Fibroblast of upper back skin (primary cell): ENCODE data around the gene SLFN13.
"Not testable (repeated sequence)": the region's sequence is repeated elsewhere in the genome, so short reads cannot be mapped to it uniquely, and the experiment has no call there.

Source experiments
- DNase-seq: peaks from one replicate; pipeline ENCODE4 v3.0.0-alpha.2; 2013

The SLFN13 gene, protein sequence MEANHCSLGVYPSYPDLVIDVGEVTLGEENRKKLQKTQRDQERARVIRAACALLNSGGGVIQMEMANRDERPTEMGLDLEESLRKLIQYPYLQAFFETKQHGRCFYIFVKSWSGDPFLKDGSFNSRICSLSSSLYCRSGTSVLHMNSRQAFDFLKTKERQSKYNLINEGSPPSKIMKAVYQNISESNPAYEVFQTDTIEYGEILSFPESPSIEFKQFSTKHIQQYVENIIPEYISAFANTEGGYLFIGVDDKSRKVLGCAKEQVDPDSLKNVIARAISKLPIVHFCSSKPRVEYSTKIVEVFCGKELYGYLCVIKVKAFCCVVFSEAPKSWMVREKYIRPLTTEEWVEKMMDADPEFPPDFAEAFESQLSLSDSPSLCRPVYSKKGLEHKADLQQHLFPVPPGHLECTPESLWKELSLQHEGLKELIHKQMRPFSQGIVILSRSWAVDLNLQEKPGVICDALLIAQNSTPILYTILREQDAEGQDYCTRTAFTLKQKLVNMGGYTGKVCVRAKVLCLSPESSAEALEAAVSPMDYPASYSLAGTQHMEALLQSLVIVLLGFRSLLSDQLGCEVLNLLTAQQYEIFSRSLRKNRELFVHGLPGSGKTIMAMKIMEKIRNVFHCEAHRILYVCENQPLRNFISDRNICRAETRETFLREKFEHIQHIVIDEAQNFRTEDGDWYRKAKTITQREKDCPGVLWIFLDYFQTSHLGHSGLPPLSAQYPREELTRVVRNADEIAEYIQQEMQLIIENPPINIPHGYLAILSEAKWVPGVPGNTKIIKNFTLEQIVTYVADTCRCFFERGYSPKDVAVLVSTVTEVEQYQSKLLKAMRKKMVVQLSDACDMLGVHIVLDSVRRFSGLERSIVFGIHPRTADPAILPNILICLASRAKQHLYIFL

DNA sequence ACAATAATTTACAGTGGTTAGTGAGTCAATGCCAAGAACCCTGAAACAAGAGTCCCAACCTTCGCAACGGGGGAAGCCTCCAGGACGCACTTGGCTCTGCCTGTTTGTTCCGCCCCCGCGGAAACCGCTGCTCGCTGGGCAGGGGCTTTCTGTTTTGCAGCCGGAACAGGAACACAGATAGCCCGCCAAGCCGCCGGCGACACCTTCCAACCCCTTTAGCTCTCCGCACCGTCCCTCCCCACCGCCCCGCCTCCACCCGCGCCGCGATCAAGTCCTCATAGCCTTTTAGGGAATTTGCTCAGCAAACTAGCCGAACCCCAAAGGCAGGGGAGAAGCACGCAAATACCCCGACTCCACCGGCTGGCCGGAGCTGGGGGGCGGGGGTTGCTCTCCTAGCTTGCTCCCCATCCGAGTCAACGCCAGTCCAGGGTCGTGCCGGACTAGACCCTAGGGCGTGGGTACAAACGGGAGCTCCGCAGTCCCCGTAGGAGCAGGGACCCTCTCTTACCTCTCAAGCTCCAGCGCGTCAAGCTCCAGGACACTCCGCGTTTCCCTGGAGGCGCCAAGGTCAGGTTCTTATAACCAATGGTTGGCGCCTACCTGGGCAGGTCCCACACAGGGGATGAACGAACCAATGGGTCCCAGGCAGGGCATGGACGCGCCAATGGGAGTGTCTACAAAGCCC lies at the start of gene SLFN13:
TSS of gene SLFN13 (minus strand) at position 553 of the 685 bp plus-strand sequence. CDS start 3,086 bp downstream, outside the sequence.
- peak; percentile 25 for DNase-seq

DNA sequence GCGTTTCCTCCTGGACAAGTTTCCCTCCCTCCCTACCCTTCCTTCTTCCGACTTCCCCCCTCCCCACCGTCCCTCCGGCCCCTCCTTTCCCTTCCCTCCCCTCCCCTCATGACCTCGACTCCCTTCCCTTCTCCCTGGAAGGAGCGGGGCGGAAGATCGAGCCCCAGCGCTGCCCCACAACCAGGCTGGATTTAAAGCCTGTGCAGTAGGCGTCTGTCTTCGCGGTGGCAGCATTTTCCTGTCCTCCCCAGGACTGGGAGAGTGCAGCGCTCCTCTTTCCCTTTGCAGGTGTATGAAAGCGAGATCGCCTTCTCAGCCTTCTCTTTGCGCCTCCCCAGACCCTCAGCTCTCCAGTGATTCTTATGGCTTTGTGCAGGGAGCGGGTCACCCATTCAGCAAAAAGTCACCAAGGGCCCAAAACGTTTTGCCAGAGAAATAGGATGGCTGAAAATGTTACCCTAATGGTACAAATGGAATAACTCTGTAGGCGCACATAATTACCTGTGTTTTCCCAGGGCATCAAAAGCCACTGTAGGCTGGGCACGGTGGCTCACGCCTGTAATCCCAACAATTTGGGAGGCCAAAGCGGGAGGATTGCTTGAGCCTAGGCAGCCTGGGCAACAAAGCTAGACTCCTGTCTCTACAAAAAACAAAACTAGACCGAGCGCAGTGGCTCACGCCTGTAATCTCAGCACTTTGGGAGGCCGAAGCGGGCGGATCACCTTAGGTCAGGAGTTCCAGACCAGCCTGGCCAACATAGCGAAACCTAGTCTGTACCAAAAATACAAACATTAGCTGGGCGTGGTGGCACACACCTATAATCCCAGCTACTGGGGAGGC lies 48.1 kb upstream of the SLFN13 start:
- DNase-seq = no peak

DNA sequence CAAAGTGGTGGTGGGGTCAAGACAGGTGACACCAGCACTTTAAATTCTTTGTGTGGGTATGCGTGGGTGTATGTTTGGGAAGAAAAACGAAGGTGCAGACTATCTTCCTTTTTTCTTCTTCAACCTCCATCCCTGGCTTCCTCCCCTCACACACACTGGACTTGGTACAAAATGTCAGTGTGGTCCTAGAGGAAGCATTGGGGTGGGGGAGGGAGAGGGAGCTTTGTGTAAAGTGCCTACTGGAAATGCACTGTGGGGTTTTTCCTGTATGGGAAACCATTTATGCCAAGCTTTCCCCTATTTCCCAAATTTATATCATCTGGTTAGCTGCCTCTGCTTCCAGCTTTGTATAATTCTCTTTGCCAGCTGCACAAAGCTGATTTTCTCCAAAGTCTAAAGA lies 44.5 kb upstream of the SLFN13 start:
- no peak for DNase-seq

DNA sequence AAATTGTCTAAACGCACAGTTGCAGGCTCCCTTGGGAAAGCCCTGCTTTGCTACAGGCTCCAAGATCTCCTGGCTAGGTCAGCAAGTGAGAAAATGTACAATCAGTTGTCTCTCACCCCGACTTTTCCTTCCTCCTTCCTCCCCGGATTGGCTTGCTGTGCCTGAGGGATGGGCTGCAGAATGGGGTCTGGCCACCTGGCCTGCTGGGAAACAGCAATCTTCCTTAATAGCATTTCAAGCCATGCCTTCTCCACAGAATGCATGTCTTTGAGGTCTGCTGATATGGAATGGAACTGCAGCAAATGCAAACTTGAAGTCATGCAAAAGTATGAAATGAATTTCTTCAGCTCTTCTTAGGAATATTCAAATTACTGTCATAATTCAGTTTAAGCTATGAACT lies 42.9 kb upstream of the SLFN13 start:
- DNase-seq = no peak

DNA sequence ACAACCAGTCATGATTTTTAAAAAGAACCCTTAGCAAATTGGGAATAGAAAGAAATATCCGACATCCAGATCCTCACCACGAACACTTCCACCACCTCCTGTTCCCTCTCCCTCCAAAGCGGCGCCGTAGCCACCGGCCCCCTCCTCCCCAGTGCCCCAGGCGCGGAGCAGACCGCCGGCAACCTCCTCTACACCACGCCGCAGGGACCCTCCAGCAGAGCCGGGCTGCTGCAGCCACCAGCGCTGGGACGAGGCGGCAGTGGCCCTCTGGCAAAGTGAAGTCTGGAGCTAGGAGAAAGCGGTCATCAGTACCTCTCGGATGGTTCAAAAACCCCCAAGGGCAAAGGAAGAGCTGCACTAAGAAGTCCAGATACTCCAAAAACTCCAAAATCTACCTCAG lies 41.4 kb upstream of the SLFN13 start:
- no peak for DNase-seq

DNA sequence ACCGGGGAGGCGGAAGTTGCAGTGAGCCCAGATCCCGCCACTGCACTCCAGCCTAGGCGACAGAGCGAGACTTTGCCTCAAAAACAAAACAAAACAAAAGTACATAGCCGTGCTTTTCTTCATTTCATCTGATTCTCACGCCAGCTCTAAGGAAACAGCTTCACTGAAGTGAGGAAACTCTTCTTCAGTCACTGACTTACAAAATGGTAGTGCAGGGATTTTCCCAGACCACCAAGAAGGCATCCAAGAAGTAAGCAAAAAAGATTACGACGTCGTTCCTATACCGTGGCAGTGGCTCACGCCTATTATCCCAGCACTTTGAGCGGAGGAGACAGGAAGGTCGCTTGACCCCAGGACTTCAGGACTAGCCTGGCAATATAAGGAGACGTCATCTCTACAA lies 40.4 kb upstream of the SLFN13 start:
- DNase-seq = no peak

DNA sequence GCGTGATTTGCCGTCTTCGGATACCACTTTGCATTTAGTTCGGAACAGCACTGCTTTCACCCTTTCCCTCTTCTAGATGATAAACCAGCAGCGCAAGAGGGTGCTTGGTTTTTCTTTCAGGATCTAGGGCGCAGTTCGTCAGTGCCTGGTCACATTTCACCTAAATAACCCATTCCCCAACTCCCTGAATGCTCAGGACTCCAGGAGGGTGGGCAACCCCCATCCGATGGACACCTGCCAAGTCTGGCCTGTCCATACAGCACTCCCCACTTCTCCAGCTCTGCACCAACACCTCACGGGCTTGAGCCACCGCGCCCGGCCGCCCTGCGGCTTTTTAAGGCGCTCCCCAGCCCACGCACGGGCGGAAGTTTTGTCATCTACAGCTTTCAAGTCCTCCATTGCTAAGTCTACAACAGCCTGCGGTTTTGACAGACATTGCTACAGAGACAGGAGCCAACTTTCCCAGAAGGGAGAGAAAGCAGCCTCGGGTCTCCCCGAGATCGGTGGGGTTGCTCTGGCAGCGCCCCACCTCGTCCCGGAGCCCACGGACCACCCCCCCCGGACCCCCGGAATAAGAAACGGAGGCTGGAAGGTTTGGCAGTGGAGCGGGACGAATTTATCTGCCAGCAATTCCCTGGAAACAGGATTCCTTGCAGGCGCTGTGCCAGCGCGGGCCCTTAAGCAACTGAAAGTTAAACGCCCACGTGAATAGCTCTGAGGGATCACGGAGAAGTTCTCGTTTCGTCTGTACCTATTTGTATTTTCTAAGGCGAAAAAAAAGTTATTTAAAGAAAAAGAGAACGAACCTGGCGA lies 38.6 kb upstream of the SLFN13 start:
- DNase-seq = peak; percentile 52

DNA sequence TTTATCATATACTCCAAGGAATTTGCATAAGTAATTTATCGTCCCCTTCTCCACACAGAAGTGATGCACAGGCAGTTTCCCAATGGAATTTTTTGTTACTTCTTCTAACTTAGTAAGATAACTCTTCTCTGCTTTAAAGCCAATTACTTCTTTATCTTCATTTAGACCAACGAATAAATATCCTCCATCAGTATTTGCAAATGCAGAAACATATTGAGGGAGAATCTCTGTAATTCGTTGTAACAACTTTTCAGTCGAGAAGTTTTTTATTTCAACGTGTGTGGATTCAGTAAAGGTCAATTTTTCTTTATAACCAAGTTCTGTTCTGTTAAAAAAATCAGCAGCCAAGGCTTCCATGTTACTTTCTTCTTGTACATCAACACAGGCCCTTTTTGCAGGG lies 30.7 kb upstream of the SLFN13 start:
- no peak for DNase-seq

DNA sequence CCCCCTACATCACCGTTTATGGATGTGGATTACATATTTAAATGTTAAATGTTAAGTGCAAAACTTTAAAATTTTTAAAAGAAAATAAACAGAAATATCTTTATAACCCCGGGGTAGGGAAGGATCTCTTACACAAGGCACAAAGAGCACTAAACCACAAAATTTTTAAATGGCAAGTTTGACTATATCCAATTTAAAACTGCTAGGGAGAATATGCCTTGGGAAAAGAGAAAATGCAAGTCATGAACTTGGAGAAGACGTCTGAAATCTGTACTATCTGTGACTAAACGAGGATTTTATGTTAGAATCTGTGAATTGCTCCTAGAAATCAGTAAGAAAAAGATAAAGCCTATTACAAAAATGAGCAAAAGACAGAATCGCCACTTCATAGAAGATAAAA lies 28.7 kb upstream of the SLFN13 start:
- no peak for DNase-seq

DNA sequence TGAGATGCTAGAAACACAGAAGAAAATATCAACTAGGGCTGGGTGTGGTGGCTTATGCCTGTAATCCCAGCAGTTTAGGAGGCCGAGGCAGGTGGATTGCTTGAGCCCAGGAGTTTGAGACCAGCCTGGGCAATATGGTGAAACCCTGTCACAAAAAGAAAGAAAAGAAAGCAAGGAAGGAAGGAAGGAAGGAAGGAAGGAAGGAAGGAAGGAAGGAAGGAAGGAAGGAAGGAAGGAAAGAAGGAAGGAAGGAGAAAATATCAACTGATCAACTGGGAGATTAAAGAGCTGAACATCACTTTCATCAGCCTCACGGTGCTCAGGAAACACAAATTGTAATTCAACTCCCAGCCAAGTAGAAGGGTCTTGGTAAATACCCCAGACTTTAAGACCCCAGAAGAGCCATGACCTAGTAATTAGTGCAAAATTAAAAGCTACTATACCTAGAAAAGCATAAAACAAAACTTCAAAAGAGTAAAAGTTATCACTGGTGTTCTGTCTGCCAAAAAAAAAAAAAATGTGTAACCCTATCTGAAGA lies 27.8 kb upstream of the SLFN13 start:
- no peak for DNase-seq

DNA sequence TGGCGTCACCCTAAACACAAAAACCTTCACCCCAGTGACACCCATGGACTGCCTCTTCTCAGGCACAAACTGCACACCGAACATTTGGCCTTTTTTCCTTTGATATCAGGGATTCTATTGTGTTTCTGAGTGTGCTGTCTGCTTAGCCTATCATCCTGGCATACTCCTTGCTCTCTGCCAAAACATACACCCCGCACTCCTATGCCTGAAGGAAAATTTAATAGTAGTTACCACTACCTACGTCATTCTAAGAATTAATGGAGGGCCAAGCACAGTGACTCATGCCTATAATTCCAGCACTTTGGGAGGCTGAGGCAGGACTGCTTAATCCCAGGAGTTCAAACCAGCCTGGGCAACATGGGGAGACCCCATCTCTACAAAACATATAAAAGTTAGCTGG lies 19.9 kb upstream of the SLFN13 start:
- DNase-seq = no peak

DNA sequence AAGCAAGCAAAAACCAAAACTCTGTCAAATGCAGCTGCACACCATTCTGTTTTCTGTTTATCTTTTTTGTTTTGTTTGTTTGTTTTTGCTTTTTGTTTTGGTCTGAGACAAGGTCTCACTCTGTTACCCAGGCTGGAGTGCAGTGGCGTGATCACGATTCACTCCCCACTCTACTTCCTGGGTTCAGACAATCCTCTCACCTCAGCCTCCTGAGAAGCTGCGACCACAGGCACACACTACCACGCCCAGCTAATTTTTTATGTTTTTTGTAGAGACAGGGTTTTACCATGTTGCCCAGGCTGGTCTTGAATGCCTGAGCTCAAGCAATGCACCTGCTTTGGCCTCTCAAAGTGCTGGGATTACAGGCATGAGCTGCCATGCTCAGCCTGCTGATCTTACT lies 19.3 kb upstream of the SLFN13 start:
- no peak for DNase-seq

DNA sequence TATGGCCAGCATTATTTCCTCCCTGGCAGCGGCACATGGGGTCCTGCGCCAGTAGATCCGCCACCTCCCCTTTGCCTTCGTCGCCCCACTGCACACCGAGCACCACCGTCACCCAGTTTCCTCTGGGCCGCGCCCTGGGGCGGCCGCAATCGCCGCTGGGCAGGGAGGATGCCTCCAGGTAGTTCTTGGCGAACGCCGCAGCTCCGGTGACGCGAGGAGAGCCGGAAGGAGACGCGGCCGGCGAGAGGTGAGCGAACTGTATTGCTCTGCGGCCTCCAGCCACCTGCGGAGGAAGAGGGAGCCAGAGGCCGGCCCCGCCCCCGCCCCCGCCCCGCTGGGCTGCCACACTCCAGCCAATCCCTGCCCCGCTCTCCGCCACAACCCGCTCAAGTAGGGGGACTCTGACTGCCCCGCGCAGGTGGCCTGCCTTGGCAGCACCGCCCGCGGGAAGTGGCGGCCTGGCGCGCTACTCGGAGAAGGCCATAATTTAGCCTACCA lies 11.8 kb upstream of the SLFN13 start:
- no peak for DNase-seq

DNA sequence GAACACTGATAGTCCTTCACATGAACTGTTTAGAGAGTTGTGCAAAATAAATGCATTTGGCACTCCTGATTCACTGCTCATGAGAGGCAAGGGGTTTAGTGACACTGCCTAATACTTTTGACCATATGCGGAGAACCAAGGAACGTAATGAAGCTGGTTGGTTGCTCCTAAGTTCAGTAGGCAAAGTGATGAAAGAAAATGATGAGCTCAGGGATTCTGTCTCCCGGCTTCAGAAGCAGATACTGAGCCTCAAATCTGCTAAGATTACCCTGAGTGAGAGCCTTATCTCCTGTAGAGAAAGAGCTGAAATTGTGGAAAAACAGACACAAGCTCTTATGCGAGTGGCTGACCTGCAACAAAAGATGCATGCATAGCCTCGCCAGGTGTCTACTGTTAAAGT lies 5.5 kb upstream of the SLFN13 start:
- not testable (repeated sequence) for DNase-seq

DNA sequence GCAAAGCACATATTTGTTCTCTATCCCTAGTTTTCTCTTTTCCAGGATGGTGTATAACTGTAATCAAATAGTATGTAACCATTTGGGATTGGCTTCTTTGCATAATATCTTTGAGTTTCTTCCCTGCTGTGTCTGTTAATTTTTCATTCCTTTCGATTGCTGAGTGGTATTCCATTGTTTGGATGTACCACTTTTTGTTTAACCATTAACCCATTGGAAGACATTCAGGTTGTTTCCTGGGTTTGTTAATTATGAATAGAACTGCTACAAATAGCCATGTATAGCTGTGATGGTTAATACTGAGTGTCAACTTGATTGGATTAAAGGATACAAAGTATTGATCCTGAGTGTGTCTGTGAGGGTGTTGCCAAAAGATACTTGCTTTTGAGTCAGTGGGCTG lies 4.6 kb upstream of the SLFN13 start:
- DNase-seq = no peak

DNA sequence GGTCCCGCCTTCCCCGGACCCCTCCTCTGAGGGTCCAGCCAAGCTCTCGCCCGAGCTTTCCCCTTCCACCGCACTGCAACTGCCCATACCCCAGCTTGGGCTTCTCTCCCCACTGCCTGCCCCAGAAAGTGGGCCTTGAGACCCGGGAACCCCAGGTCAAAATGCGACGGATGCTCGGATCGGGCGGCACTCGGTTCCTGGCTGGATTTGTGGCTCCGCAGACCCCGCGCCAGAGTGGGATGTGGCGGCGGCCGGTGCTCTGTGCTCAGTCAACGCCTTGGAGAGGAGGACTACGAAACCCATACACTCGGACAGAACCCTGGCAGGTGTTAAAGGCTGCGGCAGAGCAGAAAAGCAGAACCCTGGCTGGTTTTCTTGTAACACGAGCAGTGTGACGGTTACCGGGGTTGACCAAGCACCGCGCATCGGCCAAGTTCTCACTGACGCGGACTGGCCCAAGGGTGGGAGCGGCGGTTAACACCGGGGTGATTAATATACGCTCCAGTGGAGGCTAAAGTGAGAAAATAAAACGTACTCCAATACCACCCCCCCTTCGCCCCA lies 885 bp upstream of the SLFN13 start:
- no peak for DNase-seq

DNA sequence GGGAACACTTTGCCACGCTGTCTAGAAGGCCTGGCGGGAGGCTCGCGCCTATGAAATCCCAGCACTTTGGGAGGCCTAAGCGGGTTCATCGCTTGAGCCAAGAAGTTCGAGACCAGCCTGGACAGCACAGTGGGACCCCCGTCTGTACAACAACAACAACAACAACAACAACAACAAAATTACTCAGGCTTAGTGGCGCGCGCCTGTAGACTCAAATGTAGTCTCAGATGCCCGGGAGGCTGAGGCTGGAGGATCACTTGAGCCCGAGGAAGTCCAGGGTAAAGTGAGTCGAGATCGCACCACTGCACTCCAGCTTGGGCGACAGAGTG lies 297 bp upstream of the SLFN13 start:
- no peak for DNase-seq

DNA sequence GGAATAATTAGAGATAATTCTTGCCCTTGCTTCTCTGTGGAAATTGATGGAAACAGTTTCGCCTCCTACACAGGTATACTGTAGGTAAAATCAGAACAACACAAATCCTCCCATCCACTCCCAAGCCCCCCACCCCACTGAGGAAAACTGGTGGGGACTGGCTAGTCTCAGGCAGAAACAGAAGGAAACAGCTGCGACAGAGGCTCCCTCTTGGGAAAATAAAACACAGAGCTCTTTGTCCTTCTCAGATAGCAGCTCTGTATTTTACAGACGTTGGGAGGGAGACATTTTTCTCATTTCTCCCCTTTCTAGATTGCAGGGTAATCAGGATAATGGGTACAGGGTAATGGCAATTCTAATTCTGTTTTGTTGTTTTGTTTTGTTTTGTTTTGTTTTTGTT lies 1.1 kb downstream of the SLFN13 start:
- DNase-seq = no peak

DNA sequence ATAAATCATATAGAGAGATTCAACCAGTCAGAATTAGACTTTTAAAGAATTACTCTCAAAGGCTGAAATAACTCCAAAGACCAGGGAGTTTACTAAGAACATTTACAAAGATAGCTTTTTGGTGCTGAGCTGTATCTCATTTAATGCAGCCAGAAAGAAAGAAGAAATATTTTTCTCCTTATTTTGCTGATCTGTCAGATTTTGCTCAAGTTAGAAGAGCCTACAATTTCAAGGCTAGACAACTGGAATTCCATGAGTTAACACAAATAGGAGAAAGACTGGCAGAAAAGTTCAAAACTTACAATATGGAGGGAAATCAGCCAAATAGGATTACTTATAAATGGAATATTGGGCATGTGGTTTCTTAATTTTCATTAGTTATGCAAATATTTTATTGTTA lies 10.1 kb downstream of the SLFN13 start:
- no peak for DNase-seq

DNA sequence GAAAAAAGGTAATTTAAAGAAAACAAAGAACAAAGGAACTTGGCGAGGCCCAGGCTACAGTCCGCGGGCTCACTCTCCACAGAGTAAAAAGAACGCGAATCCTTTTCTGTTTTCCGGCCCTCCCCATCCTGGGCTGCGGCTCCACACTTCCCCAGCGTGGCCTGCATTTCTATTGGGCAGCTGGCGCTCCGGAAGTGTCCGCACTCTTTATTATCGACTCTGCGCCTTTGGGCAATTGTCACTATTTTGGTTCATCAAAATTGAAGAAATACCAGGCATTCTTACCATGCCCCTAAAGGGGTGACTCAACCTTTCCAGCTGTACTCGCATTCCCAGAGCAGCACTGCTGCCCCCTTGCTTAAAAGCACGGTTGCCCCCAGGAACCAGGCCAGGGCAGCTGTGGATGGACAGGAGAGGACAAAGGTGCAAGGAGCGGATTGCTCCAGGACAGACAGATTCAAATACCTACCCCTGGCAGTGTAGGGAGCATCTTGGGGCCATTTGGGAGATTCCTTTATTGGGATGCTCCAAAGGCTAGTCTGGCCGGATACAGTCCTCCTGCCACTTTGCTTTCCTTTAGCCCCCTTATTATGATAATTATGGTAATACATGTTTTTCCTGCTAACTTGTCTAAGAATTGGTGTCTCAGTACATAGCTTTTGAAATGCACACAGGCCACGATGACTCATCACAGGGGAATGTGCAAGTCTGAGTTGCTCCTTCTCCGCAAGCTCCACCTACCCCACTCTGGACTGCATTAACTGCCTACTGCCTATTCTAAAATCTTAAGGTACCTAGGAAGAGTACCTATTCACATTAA lies 15.3 kb downstream of the SLFN13 start:
- DNase-seq = peak; percentile 100
